Tibial nerve (tissue), 3 donors: ENCODE measurements around the gene CDKN3.

Source experiments
- CTCF ChIP-seq, 5 experiments: fragments of 200-600 bp in 3 of 5; fragments of 450-650 bp in 2 of 5; sonication (generic) in 3 of 5; IDR thresholded peaks; one replicate each; pipeline ENCODE4 v1.5.1; 2016 to 2019; ENCODE audit warnings: antibody characterized with exemption in 5 of 5, mild to moderate bottlenecking in 3 of 5, moderate library complexity in 2 of 5
- POLR2A ChIP-seq, 2 donors: fragments of 450-650 bp; IDR thresholded peaks; one replicate each; pipeline ENCODE4 v1.6.1; 2017; ENCODE audit warnings: antibody characterized with exemption in 2 of 2, mild to moderate bottlenecking in 2 of 2, moderate library complexity in 2 of 2

DNA sequence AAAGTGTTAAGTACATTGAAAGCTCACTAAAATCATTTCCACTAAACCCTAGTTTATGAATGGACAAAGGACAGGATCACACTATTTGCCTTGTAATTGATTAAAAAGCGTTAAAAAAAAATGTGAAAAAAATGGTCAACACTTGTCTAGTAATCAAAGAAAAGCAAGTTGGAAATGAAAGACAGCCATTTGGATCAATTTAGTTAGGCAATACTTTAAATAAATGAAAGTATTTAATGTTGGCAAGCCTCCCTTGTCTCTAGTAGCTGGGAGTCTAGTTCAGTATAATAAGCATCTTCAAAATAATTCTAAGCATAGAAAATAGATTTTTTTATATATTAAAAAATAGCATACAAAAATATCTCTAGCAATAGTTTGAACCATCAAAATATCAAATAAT, 58.6 kb downstream of the CDKN3 start:
- TF ChIP-seq CTCF (IDR thresholded peaks at IDR 0.05) = no peak
- no peak for TF ChIP-seq POLR2A (IDR thresholded peaks at IDR 0.05)
